ENCODE data around the gene MAST3.
"Not testable (repeated sequence)": the region's sequence is repeated elsewhere in the genome, so short reads cannot be mapped to it uniquely, and the experiment has no call there.

The MAST3 gene

GRCh38 chr19:18089096-18089541 is 8.5 kb upstream of the MAST3 start:
- DNase-seq: peak; percentile 81

GRCh38 chr19:18089726-18090125 is 7.9 kb upstream of the MAST3 start:
- no peak for DNase-seq

DNA sequence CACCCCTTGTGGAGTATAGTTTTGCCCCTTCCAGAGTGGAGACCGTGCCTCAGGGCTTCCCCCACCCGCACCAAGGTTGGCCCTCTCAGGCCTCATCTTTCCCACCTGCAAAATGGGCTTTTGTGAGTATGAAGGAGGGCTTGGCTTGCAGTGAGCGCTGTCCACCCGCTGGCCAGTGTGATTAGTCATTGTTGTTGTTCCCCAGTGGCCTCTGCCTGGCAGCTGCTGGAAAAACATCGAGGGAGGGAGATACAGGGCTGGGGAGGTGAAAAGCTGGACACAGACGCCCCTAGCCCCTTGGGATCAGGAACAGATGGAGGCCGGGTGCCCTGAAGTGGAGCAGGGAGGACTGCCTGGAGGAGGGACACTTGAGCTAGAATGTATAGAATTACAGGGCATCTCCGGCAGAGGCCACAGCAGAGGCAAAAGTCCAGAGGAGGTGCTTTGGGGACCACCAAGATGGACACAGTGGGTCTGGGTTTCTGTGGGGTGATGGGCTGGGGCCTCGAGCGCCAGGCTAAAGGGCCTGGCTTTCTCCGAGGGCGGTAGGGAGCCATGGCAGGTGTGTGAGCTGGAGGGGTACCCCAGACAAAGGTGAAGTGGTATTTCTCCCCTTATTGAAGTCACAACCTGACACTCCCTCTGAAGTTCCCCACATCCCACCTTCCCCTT is 6.9 kb upstream of the MAST3 start:
- DNase-seq: no peak

DNA sequence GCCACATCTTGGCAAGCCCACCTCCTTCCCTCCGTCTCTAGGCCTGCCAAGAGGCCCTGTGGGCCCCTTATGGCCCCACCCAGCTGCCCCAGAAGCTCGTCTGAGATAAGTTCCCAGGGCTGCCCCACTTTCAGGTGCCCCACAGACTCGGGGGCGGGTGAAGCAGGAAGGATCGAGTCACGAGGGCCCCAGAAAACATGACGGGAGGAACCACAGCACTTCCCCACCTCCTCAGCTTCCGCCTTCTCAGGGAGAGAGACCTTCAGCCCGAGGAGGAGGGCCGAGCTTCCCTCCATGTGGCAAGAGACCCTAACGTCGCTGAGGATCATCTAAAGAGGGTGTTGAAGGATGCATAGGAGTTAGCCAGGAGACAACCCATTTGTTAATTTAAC is 6.4 kb upstream of the MAST3 start:
- peak; percentile 93 for DNase-seq

DNA sequence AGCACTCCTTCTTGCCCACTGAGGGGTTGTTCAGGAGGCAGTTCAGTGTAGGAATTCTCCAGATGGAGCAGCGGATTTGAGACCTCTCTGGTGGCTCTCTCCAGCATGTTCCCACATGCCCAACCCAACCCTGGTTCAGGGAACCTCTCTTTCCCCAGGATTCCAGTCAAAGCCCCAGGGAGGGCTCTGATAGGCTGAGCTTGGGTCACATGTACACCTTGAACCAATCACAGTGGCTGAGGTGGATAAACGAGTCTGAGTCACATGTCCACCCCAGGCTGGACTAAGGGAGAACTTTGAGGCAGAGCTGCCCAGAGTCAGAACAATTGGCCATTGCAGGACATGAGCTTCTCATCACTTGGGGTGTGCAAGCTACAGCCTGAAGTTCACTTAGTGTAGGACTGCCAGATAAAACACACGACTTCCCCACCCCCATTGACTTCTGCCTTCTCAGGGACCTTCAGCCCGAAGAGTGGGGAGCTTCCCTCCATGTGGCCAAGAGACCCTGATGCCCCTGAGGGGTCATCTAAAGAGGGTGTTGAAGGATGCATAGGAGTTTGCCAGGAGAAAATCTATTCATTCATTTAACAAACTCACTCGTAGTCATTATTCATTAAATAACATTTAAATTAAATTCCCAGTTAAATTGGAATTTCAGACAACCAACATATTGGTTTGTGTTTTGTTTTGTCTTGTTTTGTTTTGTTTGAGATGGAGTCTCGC is 4.0 kb upstream of the MAST3 start:
- no peak for DNase-seq

DNA sequence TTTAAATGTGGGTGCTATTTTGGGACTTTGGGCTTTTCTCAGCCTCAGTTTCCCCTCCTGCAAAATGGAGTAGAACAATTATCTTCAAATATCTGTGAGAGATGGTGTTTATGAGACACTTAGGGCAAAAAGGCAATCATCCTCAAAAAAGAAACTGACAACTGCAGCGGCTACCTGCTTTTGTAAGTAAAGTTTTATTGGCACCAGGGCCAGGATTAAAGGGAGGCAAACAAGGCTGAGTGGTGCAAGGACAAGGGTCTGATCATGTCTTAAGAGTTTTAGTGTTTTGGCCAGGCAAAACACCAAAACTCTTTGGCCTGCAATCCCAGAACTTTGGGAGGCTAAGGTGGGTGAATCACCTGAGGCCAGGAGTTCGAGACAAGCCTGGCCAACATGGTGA is 1.3 kb upstream of the MAST3 start:
- DNase-seq: no peak

DNA sequence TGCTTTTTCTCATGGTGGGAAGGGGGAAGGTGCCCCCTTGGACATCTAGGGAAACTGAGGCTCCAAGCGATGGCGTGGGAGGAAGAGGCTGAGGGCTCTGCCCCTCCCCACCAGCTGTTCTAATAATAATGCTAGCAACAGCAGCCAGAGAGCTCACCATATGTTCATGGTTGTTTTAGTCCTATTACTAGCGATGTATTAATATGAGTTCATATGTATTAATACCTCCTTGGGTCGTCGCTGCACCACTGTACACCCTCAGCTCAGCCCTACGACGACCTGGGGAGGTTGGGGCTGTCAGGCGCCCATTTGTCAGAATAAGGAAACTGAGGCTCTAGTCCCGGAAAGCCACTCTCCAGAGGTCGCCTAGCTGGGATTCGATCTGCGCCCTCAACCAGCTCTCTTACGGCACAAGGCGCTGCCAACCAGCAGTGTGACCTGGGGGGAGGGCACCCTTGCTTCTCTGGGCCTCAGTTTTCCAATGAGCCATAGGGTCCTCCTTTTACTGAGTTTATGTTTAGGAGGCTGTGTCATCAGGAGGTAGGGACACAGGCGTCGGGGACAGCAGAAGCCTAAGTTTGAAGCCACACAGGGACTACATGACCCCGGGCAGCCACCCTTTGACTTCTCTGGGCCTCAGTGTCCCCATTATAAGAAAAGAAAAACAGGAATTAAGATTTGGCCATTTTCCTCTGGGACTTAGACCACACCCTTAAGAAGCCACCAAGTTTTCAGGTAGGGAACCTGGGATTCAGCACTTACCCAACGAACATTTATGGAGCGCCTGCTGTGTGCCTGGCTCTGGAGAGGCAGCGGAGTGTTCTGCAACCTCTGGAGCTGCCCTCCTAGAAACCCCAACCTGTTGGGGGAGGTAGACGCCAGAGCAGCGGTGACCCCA is 664 bp downstream of the MAST3 start:
- DNase-seq: peak; percentile 64

GRCh38 chr19:18098891-18099622 is 1.5 kb downstream of the MAST3 start:
- DNase-seq: peak; percentile 75

DNA sequence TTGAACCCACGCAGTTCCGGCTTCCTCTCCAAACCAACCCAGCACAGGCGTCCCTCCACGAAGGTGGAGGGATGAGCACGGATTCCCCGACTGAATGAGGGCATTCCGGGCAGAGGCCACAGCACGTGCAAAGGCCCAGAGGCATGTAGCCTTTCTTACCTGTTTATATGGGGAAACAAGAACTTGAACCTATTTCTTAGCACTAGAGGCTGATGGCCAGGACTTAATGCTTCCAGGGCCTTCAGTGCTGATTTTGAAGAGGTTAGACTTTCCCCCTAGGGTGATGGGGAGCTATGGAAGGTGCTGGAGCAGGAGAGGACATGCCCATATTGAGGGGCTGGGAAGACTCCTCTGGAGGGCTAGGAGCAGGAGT is 2.0 kb downstream of the MAST3 start:
- DNase-seq: no peak

GRCh38 chr19:18100710-18101109 is 3.1 kb downstream of the MAST3 start:
- no peak for DNase-seq

GRCh38 chr19:18101268-18101667 is 3.7 kb downstream of the MAST3 start:
- no peak for DNase-seq

DNA sequence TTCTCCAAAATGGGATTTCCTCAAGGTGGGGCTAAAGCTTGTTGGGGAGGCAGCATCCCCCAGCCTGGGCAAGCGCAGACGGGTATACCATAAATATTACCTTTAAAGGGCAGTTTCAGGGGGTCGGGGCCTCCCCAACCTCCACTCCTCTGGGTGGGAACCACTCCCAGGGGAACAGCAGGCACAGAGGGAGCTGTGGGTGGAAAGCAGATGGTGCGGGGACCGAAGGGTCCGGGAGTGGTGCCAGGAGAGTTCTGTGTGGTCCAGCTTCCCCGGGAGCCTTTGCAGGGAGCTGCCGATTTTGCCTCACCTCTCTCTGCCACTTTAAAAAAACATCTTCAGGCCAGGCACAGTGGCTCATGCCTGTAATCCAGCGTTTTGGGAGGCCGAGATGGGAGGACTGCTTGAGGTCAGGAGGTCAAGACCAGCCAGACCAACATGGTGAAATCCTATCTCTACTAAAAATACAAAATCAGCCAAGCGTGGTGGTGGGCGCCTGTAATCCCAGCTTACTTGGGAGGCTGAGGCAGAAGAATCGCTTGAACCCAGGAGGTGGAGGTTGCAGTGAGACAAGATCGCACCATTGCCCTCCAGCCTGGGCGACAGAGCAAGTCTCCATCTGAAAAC is 5.5 kb downstream of the MAST3 start:
- no peak for DNase-seq

DNA sequence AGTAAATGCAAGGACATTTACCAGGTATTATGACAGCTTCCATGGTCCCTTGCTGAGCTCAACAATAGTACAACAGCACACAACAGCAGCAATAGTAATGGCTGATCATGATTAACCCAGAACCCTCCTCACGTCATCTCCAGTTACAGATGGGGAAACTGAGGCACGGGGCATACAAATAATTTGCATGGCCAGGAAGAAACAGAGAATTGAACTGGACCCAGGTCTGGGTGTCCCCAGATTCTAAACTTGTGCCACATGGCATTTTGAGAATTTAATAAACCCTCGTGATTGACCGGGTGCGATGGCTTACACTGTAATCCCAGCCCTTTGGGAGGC is 7.2 kb downstream of the MAST3 start:
- no peak for DNase-seq

DNA sequence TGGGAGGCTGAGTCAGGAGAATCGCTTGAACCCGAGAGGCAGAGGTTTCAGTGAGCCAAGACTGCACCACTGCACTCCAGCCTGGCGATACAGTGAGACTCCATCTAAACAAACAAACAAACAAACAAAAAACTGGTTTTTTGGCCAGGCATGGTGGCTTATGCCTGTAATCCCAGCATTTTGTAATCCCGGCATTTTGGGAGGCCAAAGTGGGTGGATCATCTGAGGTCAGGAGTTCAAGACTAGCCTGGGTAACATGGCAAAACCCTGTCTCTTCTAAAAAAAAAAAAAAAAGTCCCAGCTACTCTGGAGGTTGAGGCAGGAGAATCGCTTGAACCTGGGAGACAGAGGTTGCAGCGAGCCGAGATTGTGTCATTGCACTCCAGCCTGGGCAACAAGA is 7.7 kb downstream of the MAST3 start:
- not testable (repeated sequence) for DNase-seq

GRCh38 chr19:18107235-18107634 is 9.7 kb downstream of the MAST3 start:
- DNase-seq: no peak

- DNase-seq: no peak
Observed at GRCh38 chr19:18108897-18109296, 11.3 kb downstream of the MAST3 start.

GRCh38 chr19:18109341-18109732 is 11.8 kb downstream of the MAST3 start:
- no peak for DNase-seq

GRCh38 chr19:18109733-18110608 is 12.4 kb downstream of the MAST3 start:
- DNase-seq: peak; percentile 84

- no peak for DNase-seq
Observed at GRCh38 chr19:18110609-18111232, 13.1 kb downstream of the MAST3 start.

DNA sequence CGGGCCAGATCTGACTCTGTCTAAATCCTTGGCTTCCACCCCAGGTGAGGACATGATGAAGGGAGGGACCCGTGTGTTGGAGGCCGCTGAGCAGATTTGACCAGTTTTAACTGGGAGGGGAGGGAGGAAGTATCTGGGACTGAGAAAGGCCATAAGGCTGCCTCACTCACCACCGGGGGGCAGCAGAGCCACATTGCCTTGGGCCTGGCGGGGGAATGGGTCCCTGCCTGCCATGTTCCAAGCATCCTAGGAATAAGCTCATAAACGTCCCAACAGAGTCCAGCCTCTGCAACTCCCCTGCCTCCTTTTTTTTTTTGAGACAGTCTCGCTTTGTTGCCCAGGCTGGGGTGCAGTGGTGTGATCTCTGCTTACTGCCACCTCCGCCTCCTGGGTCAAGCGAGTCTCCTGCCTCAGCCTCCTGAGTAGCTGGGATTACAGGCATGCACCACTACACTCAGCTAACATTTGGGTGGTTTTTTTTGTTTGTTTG is 15.5 kb downstream of the MAST3 start:
- peak; percentile 92 for DNase-seq

DNA sequence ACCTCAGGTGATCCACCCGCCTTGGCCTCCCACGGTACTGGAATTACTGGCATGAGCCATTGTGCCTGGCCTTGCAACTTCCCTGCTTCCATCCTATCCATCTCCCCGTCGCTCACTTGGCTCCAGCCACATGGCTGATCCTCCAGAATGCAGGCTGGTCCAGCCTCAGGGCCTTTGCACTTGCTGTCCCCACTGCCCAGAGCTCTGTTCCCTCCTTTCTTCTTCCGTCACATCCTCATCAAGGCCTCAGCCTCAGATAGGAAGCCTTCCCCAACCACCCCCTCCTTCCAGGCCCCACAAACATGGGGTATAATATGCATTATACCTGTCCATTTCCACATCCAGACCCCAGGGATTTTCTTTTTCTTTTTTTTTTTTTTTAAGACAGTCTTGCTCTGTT is 16.2 kb downstream of the MAST3 start:
- DNase-seq: no peak
